AG04450 (cell line): ENCODE data around the gene SIGMAR1. TPM values are rescaled to one million over a fixed set of nuclear protein-coding genes. Genes with fewer than 3 reads are reported as not detected.

Experiments used
- CTCF ChIA-PET: fragments of 300-600, 350-600 bp; formaldehyde crosslinking; extraction: SDS; loops from one replicate; lab custom pipeline; 2022; ENCODE audit warnings: antibody characterized with exemption, inconsistent platforms; lab: Charles Lee
- POLR2A ChIA-PET: fragments of 350-600 bp; formaldehyde crosslinking; extraction: SDS; loops from one replicate; lab custom pipeline; 2021; ENCODE audit warnings: antibody characterized with exemption, inconsistent platforms; lab: Yijun Ruan, JAX
- DNase-seq: peaks from one replicate; pipeline ENCODE4 v3.0.0-alpha.2; 2011; ENCODE audit warnings: low read depth, low spot score
- H3K27ac ChIP-seq: one replicate; pipeline ENCODE4 v1.5.1; 2012; ENCODE audit warnings: low read depth, low read length, control low read depth
- H3K27me3 ChIP-seq: one replicate; pipeline ENCODE4 v1.6.0; 2012; ENCODE audit warnings: low read length; ENCODE audit not compliant: control insufficient read depth, insufficient read depth
- H3K4me3 ChIP-seq: 2 replicates; pipeline ENCODE4 v1.5.1; 2011; ENCODE audit warnings: mild to moderate bottlenecking, low read depth, low read length, control low read depth
- H3K9me3 ChIP-seq: 2 replicates; pipeline ENCODE4 v1.5.1; 2012; ENCODE audit warnings: low read length; ENCODE audit not compliant: control insufficient read depth, insufficient read depth
- CTCF ChIP-seq: IDR thresholded peaks from 2 replicates; pipeline ENCODE4 v1.5.1; 2011; ENCODE audit warnings: low read depth, low read length, control low read depth, inconsistent platforms
- polyA plus RNA-seq: library from polyadenylated mRNA; depleted of rRNA; stranded (reverse); fragments of >200 nt; gene quantifications from 2 replicates; pipeline ENCODE4 v1.2.3, GENCODE V29; 2011

Gene SIGMAR1
- polyA plus RNA-seq, 1 experiment = 38.9 TPM

GRCh38 chr9:34664281-34665066, 26.9 kb upstream of the SIGMAR1 start:
- DNase-seq = no peak
- CTCF ChIA-PET = interaction anchor here (0.6 to 1.9 kb wide), 9 partner anchors 9 to 1381 kb away, joined by 3 to 11 read pairs (median 4); partner anchors contain the start of genes DCTN3 and GALT

GRCh38 chr9:34663303-34663605, 25.7 kb upstream of the SIGMAR1 start:
- no peak for TF ChIP-seq CTCF
- Histone ChIP-seq H3K27me3 (no peaks in the 10 kb centered on the region), H3K27ac (no peak overlapping the region), H3K4me3 (no peak overlapping the region), H3K9me3 (no peaks in the 10 kb centered on the region)
- CTCF ChIA-PET = interaction anchor here (1.4 to 1.9 kb wide), 2 partner anchors 29 to 39 kb away, joined by 4 read pairs; no protein-coding TSS in a partner anchor
- POLR2A ChIA-PET = no interaction called here
- no peak for DNase-seq

More at GRCh38 chr9:34664281-34665066, 26.9 kb upstream of the SIGMAR1 start:
- POLR2A ChIA-PET = interaction anchor here (1.2 to 1.7 kb wide), 5 partner anchors 8 to 27 kb away, joined by 5 to 9 read pairs (median 7); partner anchors contain the start of genes GALT, IL11RA and SIGMAR1
- H3K27ac ChIP-seq = peak overlapping the region; percentile 22
- peak overlapping the region; percentile 64 for H3K4me3 ChIP-seq
- H3K27me3 ChIP-seq = no peaks in the 10 kb centered on the region
- TF ChIP-seq CTCF = peak; percentile 86
- H3K9me3 ChIP-seq = no peaks in the 10 kb centered on the region

- no peak within 1 kb of the TSS for H3K27ac ChIP-seq
- no peaks in the 10 kb centered on the region for H3K27me3 ChIP-seq
- ChIA-PET POLR2A (interaction anchor here (1.1 kb wide), 1 partner anchor 11 kb away, joined by 3 read pairs; no protein-coding TSS in a partner anchor), CTCF (interaction anchor here (1.4 to 1.9 kb wide), 2 partner anchors 29 to 40 kb away, joined by 4 read pairs; no protein-coding TSS in a partner anchor)
- H3K9me3 ChIP-seq = no peaks in the 10 kb centered on the region
- no peak for TF ChIP-seq CTCF
- no peak for DNase-seq
- no peak within 1 kb of the TSS for H3K4me3 ChIP-seq
Observed at GRCh38 chr9:34662526-34663302, 25.1 kb upstream of the SIGMAR1 start, which contains the start of gene CCL27. TSS of gene CCL27 (minus strand) at chr9:34662657. CDS start at chr9:34662633, 24 bp downstream.

GRCh38 chr9:34659592-34660253, 22.1 kb upstream of the SIGMAR1 start:
- H3K9me3 ChIP-seq = no peaks in the 10 kb centered on the region
- ChIA-PET POLR2A (interaction anchor here (1.3 kb wide), 1 partner anchor 13 kb away, joined by 4 read pairs; the partner anchor contains the start of gene GALT), CTCF (interaction anchor here (1.4 kb wide), 1 partner anchor 13 kb away, joined by 5 read pairs; the partner anchor contains the start of gene GALT)
- no peak overlapping the region for H3K4me3 ChIP-seq
- no peak overlapping the region for H3K27ac ChIP-seq
- DNase-seq = no peak
- no peak for TF ChIP-seq CTCF
- H3K27me3 ChIP-seq = no peaks in the 10 kb centered on the region
